Endodermal cell (in vitro differentiated cells): ENCODE data around the gene SGMS1. TPM values are rescaled to one million over a fixed set of nuclear protein-coding genes. Genes with fewer than 3 reads are reported as not detected.

Source experiments
- DNase-seq: peaks from one replicate; pipeline ENCODE4 v3.0.0-alpha.2; 2017
- H3K27ac ChIP-seq: 2 replicates; pipeline ENCODE4 v1.5.1; 2013; ENCODE audit warnings: mild to moderate bottlenecking, low read depth, low read length, moderate library complexity
- H3K27me3 ChIP-seq: 2 replicates; pipeline ENCODE4 v1.6.1; 2013; ENCODE audit warnings: mild to moderate bottlenecking, low read length, moderate library complexity; ENCODE audit not compliant: insufficient read depth, control insufficient read depth, poor library complexity, severe bottlenecking
- H3K36me3 ChIP-seq: 2 replicates; pipeline ENCODE4 v1.7.0; 2013; ENCODE audit warnings: mild to moderate bottlenecking, low read length, moderate library complexity; ENCODE audit not compliant: control insufficient read depth, insufficient read depth
- H3K4me1 ChIP-seq: one replicate; pipeline ENCODE4 v1.7.0; 2013; ENCODE audit warnings: low read length; ENCODE audit not compliant: control insufficient read depth, insufficient read depth
- H3K4me3 ChIP-seq: 2 replicates; pipeline ENCODE4 v1.5.1; 2013; ENCODE audit warnings: mild to moderate bottlenecking, low read length, moderate library complexity
- H3K9ac ChIP-seq: 2 replicates; pipeline ENCODE4 v1.6.1; 2013; ENCODE audit warnings: mild to moderate bottlenecking, low read length, moderate library complexity; ENCODE audit not compliant: poor library complexity, severe bottlenecking; ENCODE audit errors: extremely low read depth
- H3K9me3 ChIP-seq: 2 replicates; pipeline ENCODE4 v1.6.1; 2013; ENCODE audit warnings: mild to moderate bottlenecking, low read length, moderate library complexity; ENCODE audit not compliant: control insufficient read depth
- H3K27ac Mint-ChIP-seq: 2 replicates; pipeline ENCODE4 v1.8.0; 2020; ENCODE audit warnings: mixed read lengths
- H3K27me3 Mint-ChIP-seq: 2 replicates; pipeline ENCODE4 v1.8.0; 2021; ENCODE audit warnings: mild to moderate bottlenecking, mixed read lengths; ENCODE audit not compliant: insufficient read depth
- H3K36me3 Mint-ChIP-seq: 2 replicates; pipeline ENCODE4 v1.8.0; 2020; ENCODE audit warnings: low read depth, mixed read lengths
- H3K4me1 Mint-ChIP-seq: 2 replicates; pipeline ENCODE4 v1.8.0; 2020; ENCODE audit warnings: mixed read lengths
- H3K4me3 Mint-ChIP-seq: 2 replicates; pipeline ENCODE4 v1.8.0; 2020; ENCODE audit warnings: mild to moderate bottlenecking, moderate library complexity, mixed read lengths
- H3K9me3 Mint-ChIP-seq: 2 replicates; pipeline ENCODE4 v1.8.0; 2020; ENCODE audit warnings: mild to moderate bottlenecking, mixed read lengths
- WGBS, 2 experiments: methylation state at CpG; one replicate each; pipeline versions ENCODE4 v1.1.5 to v1.1.7; 2013; ENCODE audit warnings: missing lambda C conversion rate in 2 of 2, mixed read lengths in 1 of 2; ENCODE audit not compliant: insufficient coverage in 1 of 2, insufficient read length in 1 of 2; 5-methylcytosine and 5-hydroxymethylcytosine counted together
- total RNA-seq, 2 donors: library from RNA; stranded (reverse); fragmentation: NEBNext Ultra II Directional in 1 of 2; extraction: Animal tissue kit (Norgen Biotek cat#: 25700) in 1 of 2; gene quantifications; 2 replicates in 1 of 2; 3 replicates in 1 of 2; pipeline ENCODE4 v1.2.1, GENCODE V29; 2021
- TF ChIP-seq, protein P1 (sequence below): fragments of 200-600 bp; sonication (generic); conservative IDR thresholded peaks from 2 replicates; pipeline ENCODE4 v1.5.0; 2021; ENCODE audit warnings: antibody characterized with exemption, mild to moderate bottlenecking

SGMS1 gene
- total RNA-seq, 2 donors from 2014 or later, result 12.0 to 14.3 TPM

DNA sequence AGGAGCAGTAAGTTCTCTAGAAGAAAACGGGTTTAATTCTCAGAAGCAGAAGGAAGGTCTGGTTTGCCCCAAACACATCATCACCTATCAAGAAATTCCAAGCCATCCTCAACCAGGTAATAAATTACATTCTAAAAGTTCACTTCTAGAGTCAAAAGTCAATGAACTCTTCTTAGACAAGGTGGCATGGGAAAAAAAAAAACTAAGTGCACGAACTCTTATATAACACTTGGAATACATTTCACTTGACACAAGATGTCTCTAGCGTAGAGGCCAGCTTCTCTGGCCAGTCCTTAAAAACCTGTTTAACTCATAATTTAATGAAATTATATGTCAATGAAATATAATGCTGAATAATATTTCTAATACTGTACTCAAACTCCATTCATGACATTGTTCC lies 200.3 kb downstream of the SGMS1 start:
- Histone ChIP-seq H3K4me1 (no peaks in the 10 kb centered on the region), H3K9me3 (no peaks in the 10 kb centered on the region), H3K4me3 (no peak overlapping the region), H3K9ac (no peak overlapping the region), H3K27me3 (no peaks in the 10 kb centered on the region), H3K27ac (no peak overlapping the region), H3K36me3 (no peaks in the 10 kb centered on the region)
- 100% methylated on average over 3 of the region's 3 CpGs; no CpG with 5 or more reads in 1 of the 2 experiments for WGBS, 2 experiments
- H3K27me3 Mint-ChIP-seq, result no peaks in the 10 kb centered on the region
- H3K9me3 Mint-ChIP-seq, result no peaks in the 10 kb centered on the region
- no peak overlapping the region for H3K4me3 Mint-ChIP-seq
- no peak overlapping the region for H3K27ac Mint-ChIP-seq
- H3K4me1 Mint-ChIP-seq, result peaks cover 2% of the 10 kb centered on the region
- H3K36me3 Mint-ChIP-seq, result peaks cover 2% of the 10 kb centered on the region
- no peak for DNase-seq
- TF ChIP-seq, protein P1, sequence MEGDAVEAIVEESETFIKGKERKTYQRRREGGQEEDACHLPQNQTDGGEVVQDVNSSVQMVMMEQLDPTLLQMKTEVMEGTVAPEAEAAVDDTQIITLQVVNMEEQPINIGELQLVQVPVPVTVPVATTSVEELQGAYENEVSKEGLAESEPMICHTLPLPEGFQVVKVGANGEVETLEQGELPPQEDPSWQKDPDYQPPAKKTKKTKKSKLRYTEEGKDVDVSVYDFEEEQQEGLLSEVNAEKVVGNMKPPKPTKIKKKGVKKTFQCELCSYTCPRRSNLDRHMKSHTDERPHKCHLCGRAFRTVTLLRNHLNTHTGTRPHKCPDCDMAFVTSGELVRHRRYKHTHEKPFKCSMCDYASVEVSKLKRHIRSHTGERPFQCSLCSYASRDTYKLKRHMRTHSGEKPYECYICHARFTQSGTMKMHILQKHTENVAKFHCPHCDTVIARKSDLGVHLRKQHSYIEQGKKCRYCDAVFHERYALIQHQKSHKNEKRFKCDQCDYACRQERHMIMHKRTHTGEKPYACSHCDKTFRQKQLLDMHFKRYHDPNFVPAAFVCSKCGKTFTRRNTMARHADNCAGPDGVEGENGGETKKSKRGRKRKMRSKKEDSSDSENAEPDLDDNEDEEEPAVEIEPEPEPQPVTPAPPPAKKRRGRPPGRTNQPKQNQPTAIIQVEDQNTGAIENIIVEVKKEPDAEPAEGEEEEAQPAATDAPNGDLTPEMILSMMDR, result no peak

DNA sequence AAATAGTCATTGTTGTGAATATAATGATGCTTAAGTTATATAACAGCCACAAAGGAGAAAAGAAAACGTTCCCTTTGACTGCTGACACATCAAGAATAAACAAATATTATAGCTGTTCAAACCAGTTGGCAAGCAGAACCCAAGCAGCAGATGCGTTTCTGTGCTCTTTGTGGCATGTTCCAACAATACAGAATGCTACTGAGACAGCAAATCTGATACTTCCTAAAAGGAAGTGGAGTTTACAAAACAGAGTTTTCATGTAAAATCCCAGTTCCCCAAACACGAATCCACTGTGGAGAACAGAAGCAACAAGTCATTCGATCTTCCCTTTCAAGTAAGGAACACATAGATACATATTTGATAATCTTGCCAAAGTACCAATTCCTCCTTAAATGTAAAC lies 201.5 kb downstream of the SGMS1 start:
- no peaks in the 10 kb centered on the region for H3K27me3 ChIP-seq
- Mint-ChIP-seq H3K36me3 (peaks cover 2% of the 10 kb centered on the region), H3K27me3 (peaks cover 6% of the 10 kb centered on the region), H3K27ac (no peak overlapping the region), H3K9me3 (no peaks in the 10 kb centered on the region), H3K4me3 (no peak overlapping the region), H3K4me1 (peaks cover 7% of the 10 kb centered on the region)
- TF ChIP-seq, protein P1, result no peak
- no peaks in the 10 kb centered on the region for H3K9me3 ChIP-seq
- no peak overlapping the region for H3K27ac ChIP-seq
- no peak overlapping the region for H3K9ac ChIP-seq
- no peaks in the 10 kb centered on the region for H3K36me3 ChIP-seq
- H3K4me3 ChIP-seq, result no peak overlapping the region
- H3K4me1 ChIP-seq, result no peaks in the 10 kb centered on the region
- DNase-seq, result no peak
- whole genome bisulfite sequencing, 2 experiments, result 81 to 89% methylated on average over 3 to 4 of the region's 4 CpGs

DNA sequence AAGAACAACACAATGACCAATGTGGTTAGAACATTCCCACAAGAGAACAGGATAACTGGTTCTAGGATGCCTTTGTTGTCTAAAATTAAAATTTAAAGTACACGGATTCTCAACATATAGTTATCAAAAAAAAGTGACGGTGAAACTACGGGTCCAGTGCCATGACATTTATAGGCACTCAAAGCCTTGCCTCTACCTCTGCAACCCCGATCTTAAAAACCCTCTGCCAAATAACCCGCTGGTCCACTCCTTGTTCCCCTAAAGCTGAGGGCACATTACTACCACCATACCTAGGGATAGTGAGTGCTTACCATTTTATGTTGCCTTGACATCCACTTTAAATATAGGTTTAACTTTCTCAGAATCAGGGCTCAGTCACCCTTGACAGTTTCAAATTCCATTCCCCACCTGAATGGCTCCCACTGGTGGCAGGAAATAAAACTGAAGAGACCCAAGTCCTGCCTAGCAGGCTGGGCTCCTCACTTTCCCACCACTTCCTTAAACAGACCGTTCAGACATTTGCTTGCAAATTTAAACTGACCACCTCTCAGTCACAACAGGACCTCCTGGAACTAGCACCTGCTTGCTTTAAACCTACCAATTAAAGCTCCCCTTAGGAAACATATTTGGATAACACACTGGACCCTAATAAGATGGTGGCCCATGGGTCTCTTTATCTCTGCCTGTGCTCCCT lies 202.6 kb downstream of the SGMS1 start:
- no peaks in the 10 kb centered on the region for H3K36me3 ChIP-seq
- Mint-ChIP-seq H3K27me3 (peaks cover 6% of the 10 kb centered on the region), H3K36me3 (peaks cover 2% of the 10 kb centered on the region), H3K9me3 (no peaks in the 10 kb centered on the region), H3K4me3 (no peak overlapping the region), H3K27ac (no peak overlapping the region), H3K4me1 (peaks cover 7% of the 10 kb centered on the region)
- no peak overlapping the region for H3K9ac ChIP-seq
- 84 to 85% methylated on average over 5 to 6 of the region's 6 CpGs for WGBS, 2 experiments
- no peaks in the 10 kb centered on the region for H3K9me3 ChIP-seq
- no peaks in the 10 kb centered on the region for H3K27me3 ChIP-seq
- TF ChIP-seq, protein P1, result peak; percentile 87
- no peaks in the 10 kb centered on the region for H3K4me1 ChIP-seq
- H3K27ac ChIP-seq, result no peak overlapping the region
- DNase-seq, result peak; percentile 75
- no peak overlapping the region for H3K4me3 ChIP-seq
